Esophagus squamous epithelium (tissue), 4 donors: ENCODE data around the gene LOXL4.

Experiments used
- POLR2A ChIP-seq, 4 donors: fragments of 450-650 bp; IDR thresholded peaks; one replicate each; pipeline ENCODE4 v1.6.1; 2017; ENCODE audit warnings: antibody characterized with exemption in 4 of 4, mild to moderate bottlenecking in 4 of 4, moderate library complexity in 3 of 4
- TF ChIP-seq, protein P1 (sequence below), 6 experiments: fragments of 450-650 bp in 4 of 6; fragments of 200-600 bp in 2 of 6; sonication (generic) in 2 of 6; IDR thresholded peaks; one replicate each; pipeline ENCODE4 v1.5.1; 2016 to 2019; ENCODE audit warnings: antibody characterized with exemption in 6 of 6, mild to moderate bottlenecking in 4 of 6, moderate library complexity in 4 of 6

- TF ChIP-seq, protein P1, sequence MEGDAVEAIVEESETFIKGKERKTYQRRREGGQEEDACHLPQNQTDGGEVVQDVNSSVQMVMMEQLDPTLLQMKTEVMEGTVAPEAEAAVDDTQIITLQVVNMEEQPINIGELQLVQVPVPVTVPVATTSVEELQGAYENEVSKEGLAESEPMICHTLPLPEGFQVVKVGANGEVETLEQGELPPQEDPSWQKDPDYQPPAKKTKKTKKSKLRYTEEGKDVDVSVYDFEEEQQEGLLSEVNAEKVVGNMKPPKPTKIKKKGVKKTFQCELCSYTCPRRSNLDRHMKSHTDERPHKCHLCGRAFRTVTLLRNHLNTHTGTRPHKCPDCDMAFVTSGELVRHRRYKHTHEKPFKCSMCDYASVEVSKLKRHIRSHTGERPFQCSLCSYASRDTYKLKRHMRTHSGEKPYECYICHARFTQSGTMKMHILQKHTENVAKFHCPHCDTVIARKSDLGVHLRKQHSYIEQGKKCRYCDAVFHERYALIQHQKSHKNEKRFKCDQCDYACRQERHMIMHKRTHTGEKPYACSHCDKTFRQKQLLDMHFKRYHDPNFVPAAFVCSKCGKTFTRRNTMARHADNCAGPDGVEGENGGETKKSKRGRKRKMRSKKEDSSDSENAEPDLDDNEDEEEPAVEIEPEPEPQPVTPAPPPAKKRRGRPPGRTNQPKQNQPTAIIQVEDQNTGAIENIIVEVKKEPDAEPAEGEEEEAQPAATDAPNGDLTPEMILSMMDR (IDR thresholded peaks at IDR 0.05): no peak
- TF ChIP-seq POLR2A (IDR thresholded peaks at IDR 0.05): no peak
Measured at GRCh38 chr10:98289802-98290209, 21.8 kb upstream of the LOXL4 start.
